H1 (cell line): ENCODE data around the gene SMARCC1. TPM values are rescaled to one million over a fixed set of nuclear protein-coding genes. Genes with fewer than 3 reads are reported as not detected.

ENCODE experiments used
- CTCF ChIA-PET: fragments of 300-600 bp; sonication (Branson Sonifier 250); formaldehyde crosslinking; loops from one replicate; lab custom pipeline; 2021; ENCODE audit not compliant: partially characterized antibody; lab: Charles Lee
- POLR2A ChIA-PET: fragments of 300-600 bp; sonication (Branson Sonifier 250); formaldehyde crosslinking; loops from one replicate; lab custom pipeline; 2021; ENCODE audit warnings: inconsistent platforms; ENCODE audit not compliant: partially characterized antibody; lab: Charles Lee
- DNase-seq, 2 experiments: peaks; one replicate each; pipeline versions ENCODE4 v3.0.0 to v3.0.0-alpha.2; 2010 to 2022; ENCODE audit warnings: low spot score in 2 of 2, low read depth in 1 of 2, mixed read lengths in 1 of 2
- FAIRE-seq: peaks from 2 replicates; lab custom pipeline; 2011; peaks lifted over from hg19 to GRCh38; lab: Jason Lieb, UNC
- H2AFZ ChIP-seq: 2 replicates; pipeline ENCODE4 v1.8.1; 2012; ENCODE audit warnings: low read length, inconsistent platforms
- H2AK5ac ChIP-seq: 2 replicates; pipeline ENCODE4 v1.6.1; 2013; ENCODE audit warnings: low read depth, low read length
- H2BK120ac ChIP-seq: replicated peaks from 2 replicates; pipeline ENCODE3; 2013; ENCODE audit warnings: low read depth, low read length, inconsistent platforms
- H2BK12ac ChIP-seq: 2 replicates; pipeline ENCODE4 v1.6.1; 2013; ENCODE audit warnings: low read depth, low read length
- H2BK15ac ChIP-seq: 2 replicates; pipeline ENCODE4 v1.6.1; 2013; ENCODE audit warnings: low read length
- H2BK20ac ChIP-seq: 2 replicates; pipeline ENCODE4 v1.6.1; 2013; ENCODE audit warnings: low read length
- H2BK5ac ChIP-seq: 2 replicates; pipeline ENCODE4 v1.6.1; 2013; ENCODE audit warnings: low read depth, low read length
- H3K14ac ChIP-seq: 2 replicates; pipeline ENCODE4 v1.6.1; 2013; ENCODE audit warnings: inconsistent platforms; ENCODE audit not compliant: insufficient read length
- H3K18ac ChIP-seq: 2 replicates; pipeline ENCODE4 v1.6.1; 2013; ENCODE audit warnings: low read length; ENCODE audit errors: extremely low read depth
- H3K23ac ChIP-seq: 2 replicates; pipeline ENCODE4 v1.6.1; 2013; ENCODE audit warnings: inconsistent platforms; ENCODE audit not compliant: insufficient read length
- H3K23me2 ChIP-seq: 2 replicates; pipeline ENCODE4 v1.6.1; 2013; ENCODE audit warnings: low read depth, low read length
- H3K27ac ChIP-seq: 2 replicates; pipeline ENCODE4 v1.6.1; 2011; ENCODE audit warnings: low read depth, low read length, inconsistent platforms
- H3K27me3 ChIP-seq, 4 experiments: replicated peaks in 1 of 4; 1 replicate in 1 of 4; 2 replicates in 3 of 4; pipeline versions ENCODE4 v1.6.1 to v1.8.1; 2011 to 2013; ENCODE audit warnings: low read length in 3 of 4, mild to moderate bottlenecking in 3 of 4, inconsistent platforms in 2 of 4, mixed read lengths in 2 of 4, moderate library complexity in 1 of 4; ENCODE audit not compliant: control insufficient read depth in 3 of 4, insufficient read depth in 3 of 4; ENCODE audit errors: extremely low read depth in 1 of 4
- H3K36me3 ChIP-seq, 4 experiments: 2 replicates each; pipeline versions ENCODE4 v1.6.1 to v1.8.1; 2011 to 2013; ENCODE audit warnings: mild to moderate bottlenecking in 4 of 4, low read length in 3 of 4, moderate library complexity in 2 of 4, control low read depth in 1 of 4, inconsistent platforms in 1 of 4; ENCODE audit not compliant: insufficient read depth in 4 of 4, control insufficient read depth in 2 of 4
- H3K4ac ChIP-seq: replicated peaks from 2 replicates; pipeline ENCODE3; 2013; ENCODE audit warnings: low read length, low read depth, mixed read lengths, inconsistent platforms; ENCODE audit not compliant: insufficient read length
- H3K4me1 ChIP-seq, 4 experiments: replicated peaks in 1 of 4; 1 replicate in 1 of 4; 2 replicates in 3 of 4; pipeline versions ENCODE4 v1.6.1 to v1.8.1; 2011 to 2013; ENCODE audit warnings: low read length in 3 of 4, inconsistent platforms in 2 of 4, mixed read lengths in 1 of 4; ENCODE audit not compliant: insufficient read depth in 4 of 4, control insufficient read depth in 3 of 4
- H3K4me2 ChIP-seq, 2 experiments: 2 replicates each; pipeline versions ENCODE4 v1.6.1 to v1.8.1; 2011 to 2013; ENCODE audit warnings: low read depth in 2 of 2, low read length in 2 of 2, control low read depth in 1 of 2, inconsistent platforms in 1 of 2, mild to moderate bottlenecking in 1 of 2; ENCODE audit not compliant: insufficient read depth in 1 of 2
- H3K4me3 ChIP-seq, 4 experiments: fragments of 200-600, 300-600 bp in 1 of 4; sonication (generic), shearing (Covaris generic), sonication (Bioruptor Twin) in 1 of 4; 2 replicates each; pipeline versions ENCODE4 v1.5.1 to v1.8.1; 2011 to 2016; ENCODE audit warnings: low read length in 4 of 4, low read depth in 3 of 4, control low read depth in 2 of 4, inconsistent platforms in 2 of 4, mild to moderate bottlenecking in 2 of 4, mixed read lengths in 1 of 4, moderate library complexity in 1 of 4; ENCODE audit not compliant: insufficient read depth in 2 of 4; ENCODE audit errors: extremely low read depth in 1 of 4
- H3K56ac ChIP-seq: replicated peaks from 2 replicates; pipeline ENCODE3; 2013; ENCODE audit warnings: low read depth, mild to moderate bottlenecking, mixed read lengths, low read length, inconsistent platforms; ENCODE audit not compliant: insufficient read length
- H3K79me1 ChIP-seq: 2 replicates; pipeline ENCODE4 v1.6.1; 2013; ENCODE audit warnings: low read depth, low read length, control low read depth
- H3K79me2 ChIP-seq, 2 experiments: 2 replicates each; pipeline versions ENCODE4 v1.6.1 to v1.8.1; 2012 to 2013; ENCODE audit warnings: low read length in 2 of 2, mild to moderate bottlenecking in 2 of 2, inconsistent platforms in 1 of 2; ENCODE audit not compliant: insufficient read depth in 2 of 2, control insufficient read depth in 1 of 2
- H3K9ac ChIP-seq, 4 experiments: replicated peaks in 1 of 4; 1 replicate in 1 of 4; 2 replicates in 3 of 4; pipeline versions ENCODE4 v1.6.1 to v1.8.1; 2011 to 2013; ENCODE audit warnings: low read depth in 3 of 4, low read length in 3 of 4, control low read depth in 2 of 4, mild to moderate bottlenecking in 2 of 4, moderate library complexity in 2 of 4, inconsistent platforms in 1 of 4; ENCODE audit errors: extremely low read depth in 1 of 4
- H3K9me3 ChIP-seq, 2 experiments: 2 replicates each; pipeline versions ENCODE4 v1.6.1 to v1.8.1; 2012 to 2013; ENCODE audit warnings: mild to moderate bottlenecking in 2 of 2, moderate library complexity in 2 of 2, control low read depth in 1 of 2, inconsistent platforms in 1 of 2, low read depth in 1 of 2, low read length in 1 of 2, mixed read lengths in 1 of 2; ENCODE audit not compliant: insufficient read depth in 2 of 2
- H4K20me1 ChIP-seq, 2 experiments: replicated peaks in 1 of 2; 2 replicates each; pipeline versions ENCODE3 to v1.8.1; 2011 to 2013; ENCODE audit warnings: inconsistent platforms in 2 of 2, low read length in 2 of 2, mild to moderate bottlenecking in 1 of 2; ENCODE audit not compliant: insufficient read depth in 2 of 2, control insufficient read depth in 1 of 2
- H4K5ac ChIP-seq: 2 replicates; pipeline ENCODE4 v1.6.1; 2013; ENCODE audit warnings: low read length, low read depth, mixed read lengths, inconsistent platforms; ENCODE audit not compliant: insufficient read length
- H4K8ac ChIP-seq: 2 replicates; pipeline ENCODE4 v1.8.0; 2013; ENCODE audit warnings: mild to moderate bottlenecking, moderate library complexity, low read length, inconsistent platforms; ENCODE audit not compliant: insufficient read depth; ENCODE audit errors: extremely low read depth
- H4K91ac ChIP-seq: replicated peaks from 2 replicates; pipeline ENCODE3; 2013; ENCODE audit warnings: low read length, mixed read lengths, inconsistent platforms; ENCODE audit not compliant: insufficient read length
- BRCA1 ChIP-seq: IDR thresholded peaks from 2 replicates; pipeline ENCODE4 v1.6.1; 2012; ENCODE audit warnings: low read depth, low read length, improper control_type of control experiment
- GABPA ChIP-seq: IDR thresholded peaks from 2 replicates; pipeline ENCODE4 v1.6.1; 2011; ENCODE audit warnings: mild to moderate bottlenecking, low read length, moderate library complexity, borderline replicate concordance; ENCODE audit not compliant: insufficient read depth
- KDM4A ChIP-seq: IDR thresholded peaks from one replicate; pipeline ENCODE4 v1.7.1; 2012; ENCODE audit warnings: low read depth, mild to moderate bottlenecking, moderate library complexity, low read length, inconsistent platforms; ENCODE audit not compliant: severe bottlenecking
- NANOG ChIP-seq: IDR thresholded peaks from 2 replicates; pipeline ENCODE4 v1.6.1; 2011; ENCODE audit warnings: low read length, low read depth, mild to moderate bottlenecking, inconsistent platforms; ENCODE audit not compliant: insufficient read depth, poor library complexity, severe bottlenecking
- NRF1 ChIP-seq: IDR thresholded peaks from 2 replicates; pipeline ENCODE4 v1.6.1; 2011; ENCODE audit warnings: mild to moderate bottlenecking, low read depth, low read length, improper control_type of control experiment
- PHF8 ChIP-seq: fragments of 200-600 bp; sonication (generic); conservative IDR thresholded peaks from 2 replicates; pipeline ENCODE4 v1.7.1; 2012; ENCODE audit warnings: low read depth, mild to moderate bottlenecking, inconsistent platforms, low read length, moderate library complexity
- WGBS, 2 experiments: shearing (Covaris generic) in 1 of 2; methylation state at CpG; one replicate each; pipeline versions ENCODE4 v1.1.6 to v1.1.7; 2013 to 2015; ENCODE audit warnings: low lambda C conversion rate in 2 of 2, mixed read lengths in 2 of 2, inconsistent platforms in 1 of 2, low coverage in 1 of 2, missing lambda C conversion rate in 1 of 2; ENCODE audit not compliant: insufficient replicate concordance in 2 of 2, insufficient coverage in 1 of 2, insufficient read length in 1 of 2; ENCODE audit errors: extremely low coverage in 1 of 2, missing lambda C conversion rate in 1 of 2; 5-methylcytosine and 5-hydroxymethylcytosine counted together
- polyA plus RNA-seq, 7 experiments: library from polyadenylated mRNA; depleted of rRNA in 3 of 7; stranded (reverse) in 5 of 7; unstranded in 2 of 7; fragments of >200 nt in 5 of 7; fragments of 200-250 nt in 2 of 7; gene quantifications; 1 replicate in 5 of 7; 2 replicates in 1 of 7; 4 replicates in 1 of 7; pipeline versions ENCODE4 v1.2.1 to v1.2.3, GENCODE V29; 2011 to 2013; ENCODE audit warnings: missing spikeins in 2 of 7, mixed read lengths in 2 of 7
- total RNA-seq: library from RNA; stranded (reverse); fragmentation: NEBNext Ultra II Directional; extraction: Animal tissue kit (Norgen Biotek cat#: 25700); gene quantifications from 2 replicates; pipeline ENCODE4 v1.2.1, GENCODE V29; 2021
- TF ChIP-seq, protein P1 (sequence below): IDR thresholded peaks from 2 replicates; pipeline ENCODE4 v1.6.1; 2012; ENCODE audit warnings: inconsistent platforms

The SMARCC1 gene
- total and polyA plus RNA-seq, 2 of the 8 experiments (the other 6 are each of a cell fraction or from before 2014, with no cell fraction given) = 64.1 to 335 TPM

DNA sequence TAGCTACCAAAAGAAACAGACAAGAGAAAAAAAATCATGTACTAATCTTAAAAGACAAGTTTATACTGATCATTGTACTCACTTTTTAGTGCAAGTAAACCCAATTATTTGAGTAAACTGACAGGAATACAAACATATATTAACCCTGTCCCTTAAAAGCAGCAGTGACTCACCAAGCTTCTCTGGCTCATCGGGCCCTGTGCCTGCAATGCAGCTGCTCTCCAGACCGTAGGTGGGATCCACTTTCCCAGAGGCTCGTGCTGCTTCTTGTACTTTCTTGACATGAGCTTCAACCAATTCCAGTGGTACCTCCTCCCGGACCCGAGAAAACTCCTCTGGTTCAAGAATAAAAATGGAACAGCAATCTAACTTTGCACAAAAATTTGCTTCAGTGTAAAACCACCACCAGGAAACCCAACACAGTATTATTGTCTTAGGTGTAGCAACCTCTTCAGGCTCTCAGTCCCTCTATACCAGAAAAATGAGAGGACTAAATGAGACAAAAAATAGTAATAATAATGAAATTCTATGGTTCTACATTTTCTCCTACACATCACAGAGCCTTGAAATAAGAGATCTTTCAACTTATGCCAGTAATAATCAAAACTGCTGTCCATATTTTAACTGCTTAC is 120.5 kb downstream of the SMARCC1 start:
- Histone ChIP-seq H3K79me2 (peaks cover 0 to 48% of the 10 kb centered on the region in 2 experiments; a peak in 2 of 4 replicates), H4K20me1 (peaks cover 0 to 2% of the 10 kb centered on the region in 2 experiments), H4K8ac (no peak overlapping the region), H3K36me3 (peaks cover 19 to 69% (median 32%) of the 10 kb centered on the region in 4 experiments), H3K9me3 (0 out of 4 replicates have a peak, but pooled peaks cover 0 to 3% of the 10 kb centered on the region in 2 experiments), H2BK20ac (no peak overlapping the region), H3K27ac (no peak overlapping the region), H3K4me3 (no peak overlapping the region), H3K9ac (no peak overlapping the region), H3K79me1 (peaks cover 2% of the 10 kb centered on the region; the same call in 1 of the 2 replicates), H2BK5ac (no peak overlapping the region), H2BK12ac (no peak overlapping the region), H3K4me1 (no peaks in the 10 kb centered on the region), H3K27me3 (no peaks in the 10 kb centered on the region), H3K56ac (no peak overlapping the region), H2BK120ac (no peak overlapping the region), H2BK15ac (no peak overlapping the region), H4K5ac (no peak overlapping the region), H3K14ac (no peak overlapping the region), H3K18ac (no peak overlapping the region), H4K91ac (no peak overlapping the region), H2AFZ (no peak overlapping the region), H2AK5ac (no peak overlapping the region), H3K23ac (no peak overlapping the region), H3K4me2 (no peak overlapping the region), H3K4ac (no peak overlapping the region), H3K23me2 (no peaks in the 10 kb centered on the region)
- TF ChIP-seq KDM4A (no peak), PHF8 (no peak), BRCA1 (no peak), NANOG (no peak), NRF1 (no peak), GABPA (no peak)
- TF ChIP-seq, protein P1, sequence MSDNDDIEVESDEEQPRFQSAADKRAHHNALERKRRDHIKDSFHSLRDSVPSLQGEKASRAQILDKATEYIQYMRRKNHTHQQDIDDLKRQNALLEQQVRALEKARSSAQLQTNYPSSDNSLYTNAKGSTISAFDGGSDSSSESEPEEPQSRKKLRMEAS = no peak
- FAIRE-seq (no peak), DNase-seq (no peak)
- ChIA-PET CTCF (interaction anchor here (0.6 to 1.3 kb wide), 3 partner anchors 10 to 298 kb away, joined by 3 read pairs; no protein-coding TSS in a partner anchor), POLR2A (interaction anchor here (0.6 to 1.3 kb wide), 2 partner anchors 9 to 126 kb away, joined by 3 read pairs; no protein-coding TSS in a partner anchor)
- 94% methylated on average over 5 of the region's 5 CpGs; no CpG with 5 or more reads in 1 of the 2 experiments for WGBS, 2 experiments
